Naive thymus-derived CD8-positive, alpha-beta T cell (primary cell): ENCODE data around the gene SNX1. TPM values are rescaled to one million over a fixed set of nuclear protein-coding genes. Genes with fewer than 3 reads are reported as not detected.

Experiments used
- polyA plus RNA-seq, 3 donors: library from polyadenylated mRNA; unstranded; fragments of 300-500 nt; fragmentation: Illumina TruSeq; gene quantifications; one replicate each; pipeline ENCODE4 v1.2.3, GENCODE V29; 2021
- total RNA-seq, 8 experiments: library from RNA in 2 of 8; stranded (reverse) in 2 of 8; gene quantifications; one replicate each; pipeline ENCODE4 v1.2.3 and lab custom pipeline; 2021 to 2026

SNX1 gene
- total and polyA plus RNA-seq, 5 experiments from 2014 or later, result 42.7 to 143 (median 72.6) TPM

Other genes starting within 250 kb of the SNX1 start
- gene DAPK2, start 49.5 kb upstream of the SNX1 start, total RNA-seq, result 1 to 10 TPM; 1.3 to 1.6 TPM
- 1 to 10 TPM in 2 of 3 donors, under 1 TPM in 1; 0.41 to 4.0 (median 1.1) TPM for gene DAPK2, start 49.5 kb upstream of the SNX1 start, polyA plus RNA-seq
- gene CIAO2A, start 2.1 kb upstream of the SNX1 start, total RNA-seq, result 10 to 100 TPM; 27.5 to 31.8 TPM
- 10 to 100 TPM; 54.8 to 84.8 (median 64.9) TPM for gene CIAO2A, start 2.1 kb upstream of the SNX1 start, polyA plus RNA-seq
- 1 to 10 TPM; 4.3 to 4.4 TPM for gene SNX22, start 55.7 kb downstream of the SNX1 start, total RNA-seq
- gene SNX22, start 55.7 kb downstream of the SNX1 start, polyA plus RNA-seq, result under 1 TPM; 0.64 to 0.99 (median 0.76) TPM
- 100 to 1,000 TPM; 154 to 155 TPM for gene PPIB, start 67.0 kb downstream of the SNX1 start, total RNA-seq
- 100 to 1,000 TPM; 431 to 581 (median 521) TPM for gene PPIB, start 67.0 kb downstream of the SNX1 start, polyA plus RNA-seq